ENCODE data around the gene NCOR2.

GRCh38 chr12:124571556-124571955, 4.1 kb upstream of the NCOR2 start:
- TF ChIP-seq CTCF (IDR thresholded peaks at IDR 0.05) (no peak), EZH2 (IDR thresholded peaks at IDR 0.05; ENCODE audit: borderline replicate concordance, insufficient read depth, low read depth, low read length, poor library complexity, severe bottlenecking) (no peak)

Measured in B cell (primary cell).